Activated B cell treated with CpG ODN at 0.5 μM for 24 hours (primary cell): ENCODE data around the gene DNM2. TPM values are rescaled to one million over a fixed set of nuclear protein-coding genes. Genes with fewer than 3 reads are reported as not detected.
A peak's percentile ranks its signal among the peaks of the same experiment; 100 is the strongest.
"Not testable (repeated sequence)": the region's sequence is repeated elsewhere in the genome, so short reads cannot be mapped to it uniquely, and the experiment has no call there.

Experiments
- ATAC-seq: fragments of 200-7000 bp; cut with Tn5 transposase; one replicate; pipeline ENCODE4 v1.10.0; 2021; ENCODE audit warnings: low read depth, mild to moderate bottlenecking, moderate library complexity
- CTCF ChIA-PET: fragments of 350-600 bp; sonication (Branson Sonifier 250); formaldehyde crosslinking; loops from one replicate; lab custom pipeline; 2021; ENCODE audit warnings: antibody characterized with exemption; lab: Charles Lee
- POLR2A ChIA-PET: fragments of 350-600 bp; sonication (Branson Sonifier 250); formaldehyde crosslinking; loops from one replicate; lab custom pipeline; 2021; ENCODE audit warnings: antibody characterized with exemption; lab: Charles Lee
- DNase-seq: peaks from one replicate; pipeline ENCODE4 v3.0.0; 2022
- H3K27ac Mint-ChIP-seq: one replicate; pipeline ENCODE4 v1.8.0; 2020; ENCODE audit warnings: mixed read lengths
- H3K27me3 Mint-ChIP-seq: one replicate; pipeline ENCODE4 v1.8.0; 2021; ENCODE audit warnings: mixed read lengths
- H3K36me3 Mint-ChIP-seq: one replicate; pipeline ENCODE4 v1.8.0; 2021; ENCODE audit warnings: low read depth, mixed read lengths
- H3K4me1 Mint-ChIP-seq: one replicate; pipeline ENCODE4 v1.8.0; 2021; ENCODE audit warnings: mixed read lengths
- H3K4me3 Mint-ChIP-seq: one replicate; pipeline ENCODE4 v1.8.0; 2020; ENCODE audit warnings: mild to moderate bottlenecking, mixed read lengths
- H3K9me3 Mint-ChIP-seq: one replicate; pipeline ENCODE4 v1.8.0; 2020; ENCODE audit warnings: mixed read lengths
- intact Hi-C: fragments of 100-400 bp; cut with micrococcal nuclease; formaldehyde crosslinking; loops from one replicate; pipeline ENCODE4 v1.15.1; 2024
- total RNA-seq: library from RNA; stranded (reverse); gene quantifications from 2 replicates; pipeline ENCODE4 v1.2.3, GENCODE V29; 2022
- TF ChIP-seq, protein P1 (sequence below): fragments of 200-600 bp; IDR thresholded peaks from one replicate; pipeline ENCODE4 v1.8.0; 2022; ENCODE audit warnings: antibody characterized with exemption, mild to moderate bottlenecking

DNM2 gene
- total RNA-seq, 1 donor from 2014 or later, result 257 TPM

- ChIA-PET POLR2A (interaction anchor here (0.6 to 4.0 kb wide), 3 partner anchors 33 to 197 kb away, joined by 3 to 28 read pairs (median 6); partner anchors contain the start of gene TMED1), CTCF (interaction anchor here (1.6 kb wide), 1 partner anchor 152 kb away, joined by 6 read pairs; the partner anchor contains the start of gene DNM2)
- no peaks in the 10 kb centered on the region for H3K9me3 Mint-ChIP-seq
- no peak for ATAC-seq
- intact Hi-C loops, result no loop called here
- DNase-seq, result no peak
- H3K4me3 Mint-ChIP-seq, result no peak overlapping the region
- no peaks in the 10 kb centered on the region for H3K27me3 Mint-ChIP-seq
- H3K4me1 Mint-ChIP-seq, result peaks cover 48% of the 10 kb centered on the region
- TF ChIP-seq, protein P1, sequence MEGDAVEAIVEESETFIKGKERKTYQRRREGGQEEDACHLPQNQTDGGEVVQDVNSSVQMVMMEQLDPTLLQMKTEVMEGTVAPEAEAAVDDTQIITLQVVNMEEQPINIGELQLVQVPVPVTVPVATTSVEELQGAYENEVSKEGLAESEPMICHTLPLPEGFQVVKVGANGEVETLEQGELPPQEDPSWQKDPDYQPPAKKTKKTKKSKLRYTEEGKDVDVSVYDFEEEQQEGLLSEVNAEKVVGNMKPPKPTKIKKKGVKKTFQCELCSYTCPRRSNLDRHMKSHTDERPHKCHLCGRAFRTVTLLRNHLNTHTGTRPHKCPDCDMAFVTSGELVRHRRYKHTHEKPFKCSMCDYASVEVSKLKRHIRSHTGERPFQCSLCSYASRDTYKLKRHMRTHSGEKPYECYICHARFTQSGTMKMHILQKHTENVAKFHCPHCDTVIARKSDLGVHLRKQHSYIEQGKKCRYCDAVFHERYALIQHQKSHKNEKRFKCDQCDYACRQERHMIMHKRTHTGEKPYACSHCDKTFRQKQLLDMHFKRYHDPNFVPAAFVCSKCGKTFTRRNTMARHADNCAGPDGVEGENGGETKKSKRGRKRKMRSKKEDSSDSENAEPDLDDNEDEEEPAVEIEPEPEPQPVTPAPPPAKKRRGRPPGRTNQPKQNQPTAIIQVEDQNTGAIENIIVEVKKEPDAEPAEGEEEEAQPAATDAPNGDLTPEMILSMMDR, result no peak
- peak overlapping the region; percentile 81 for H3K27ac Mint-ChIP-seq
- H3K36me3 Mint-ChIP-seq, result peaks cover under 1% of the 10 kb centered on the region
Measured at GRCh38 chr19:10868872-10869547, 151.1 kb downstream of the DNM2 start.

GRCh38 chr19:10869872-10870311, 152.0 kb downstream of the DNM2 start:
- H3K9me3 Mint-ChIP-seq, result not testable (repeated sequence)

DNA sequence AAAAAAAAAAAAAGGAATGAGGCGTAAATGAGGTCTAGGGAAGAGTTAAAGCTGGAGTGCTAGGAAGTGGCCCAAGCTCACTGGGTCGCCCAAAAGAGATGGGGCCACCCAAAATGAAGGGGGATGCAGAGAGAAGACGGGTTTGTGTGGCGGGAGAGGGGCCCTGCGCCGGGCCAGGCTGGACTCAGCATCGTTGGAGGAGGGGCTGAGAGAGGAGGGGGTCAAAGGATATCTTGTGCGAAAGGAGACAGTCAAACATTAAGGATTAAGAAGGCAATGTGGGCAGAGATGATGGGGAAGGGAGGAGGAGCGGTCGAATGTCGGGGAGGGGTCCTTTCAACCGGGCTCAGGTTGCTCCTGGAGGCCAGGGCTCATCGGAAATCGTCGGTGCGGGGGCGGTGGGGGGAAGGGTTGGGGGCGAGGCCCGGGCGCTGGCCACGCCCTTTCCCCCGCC, 152.6 kb downstream of the DNM2 start:
- H3K27ac Mint-ChIP-seq, result peak overlapping the region; percentile 88
- POLR2A ChIA-PET, result interaction anchor here (0.5 to 1.5 kb wide), 10 partner anchors 9 to 268 kb away, joined by 3 to 16 read pairs (median 6); partner anchors contain the start of gene TMED1
- no peak for DNase-seq
- H3K4me1 Mint-ChIP-seq, result peaks cover 42% of the 10 kb centered on the region
- no peaks in the 10 kb centered on the region for H3K9me3 Mint-ChIP-seq
- peaks cover 2% of the 10 kb centered on the region for H3K36me3 Mint-ChIP-seq
- peak overlapping the region; percentile 76 for H3K4me3 Mint-ChIP-seq
- intact Hi-C loops, result loop anchor here (2.0 to 10.0 kb wide), 6 partner anchors 218 to 1052 kb away; partner anchors contain the start of genes ANGPTL6, CDKN2D, FBXL12 and ILF3
- CTCF ChIA-PET, result interaction anchor here (0.6 to 1.5 kb wide), 5 partner anchors 18 to 153 kb away, joined by 3 to 7 read pairs (median 5); partner anchors contain the start of genes DNM2 and TMED1
- no peaks in the 10 kb centered on the region for H3K27me3 Mint-ChIP-seq
- TF ChIP-seq, protein P1, result no peak
- ATAC-seq, result no peak

More at GRCh38 chr19:10869872-10870311, 152.0 kb downstream of the DNM2 start:
- Mint-ChIP-seq H3K4me3 (peak overlapping the region; percentile 76), H3K4me1 (peaks cover 42% of the 10 kb centered on the region)
- CTCF ChIA-PET, H3K27me3 Mint-ChIP-seq, H3K36me3 Mint-ChIP-seq, ATAC-seq, H3K27ac Mint-ChIP-seq, DNase-seq: not testable (repeated sequence)
- intact Hi-C loops, result loop anchor here (2.0 to 10.0 kb wide), 6 partner anchors 218 to 1051 kb away; partner anchors contain the start of genes ANGPTL6, CDKN2D, FBXL12 and ILF3
- POLR2A ChIA-PET, result interaction anchor here (0.6 to 1.5 kb wide), 4 partner anchors 10 to 252 kb away, joined by 3 to 16 read pairs (median 7); no protein-coding TSS in a partner anchor

GRCh38 chr19:10870955-10871603, 153.2 kb downstream of the DNM2 start, which contains the start of gene CARM1:
Gene CARM1 (plus strand): TSS chr19:10871553. CDS start chr19:10871703, 150 bp downstream.
- Mint-ChIP-seq H3K27me3 (no peaks in the 10 kb centered on the region), H3K27ac (peak within 1 kb of the TSS; percentile 88), H3K4me1 (peaks cover 44% of the 10 kb centered on the region), H3K9me3 (no peaks in the 10 kb centered on the region), H3K4me3 (peak within 1 kb of the TSS; percentile 83), H3K36me3 (peaks cover 2% of the 10 kb centered on the region)
- peak; percentile 100 for DNase-seq
- intact Hi-C loops, result loop anchor here (1.0 to 10.0 kb wide), 9 partner anchors 35 to 1052 kb away; partner anchors contain the start of genes ANGPTL6, CDKN2D, FBXL12 and ILF3
- ChIA-PET CTCF (interaction anchor here (0.6 to 1.5 kb wide), 5 partner anchors 17 to 154 kb away, joined by 3 to 7 read pairs (median 5); partner anchors contain the start of genes DNM2 and TMED1), POLR2A (interaction anchor here (0.5 to 1.5 kb wide), 9 partner anchors 9 to 1082 kb away, joined by 3 to 7 read pairs (median 4); partner anchors contain the start of gene TMED1)
- peak; percentile 84 for ATAC-seq
- TF ChIP-seq, protein P1, result no peak
